NOMO-1 treated with dmso at 0.1 percent for 144 hours (cell line): ENCODE measurements around the gene FYN.

Experiments used
- DNase-seq: peaks from one replicate; lab custom pipeline; 2025; ENCODE audit not compliant: unreplicated experiment; lab: John Stamatoyannopoulos, UW

FYN gene

GRCh38 chr6:111772381-111772780, 100.9 kb downstream of the FYN start:
- no peak for DNase-seq

GRCh38 chr6:111771629-111772028, 101.6 kb downstream of the FYN start:
- no peak for DNase-seq

- no peak for DNase-seq
Measured at GRCh38 chr6:111771094-111771432, 102.2 kb downstream of the FYN start.

- no peak for DNase-seq
Measured at GRCh38 chr6:111770263-111771093, 102.8 kb downstream of the FYN start.

GRCh38 chr6:111769365-111770152, 103.7 kb downstream of the FYN start:
- no peak for DNase-seq

GRCh38 chr6:111768431-111768770, 104.9 kb downstream of the FYN start:
- DNase-seq: no peak

GRCh38 chr6:111767752-111768430, 105.4 kb downstream of the FYN start:
- no peak for DNase-seq

- DNase-seq: no peak
Measured at GRCh38 chr6:111766201-111766857, 106.9 kb downstream of the FYN start.

GRCh38 chr6:111765763-111766162, 107.5 kb downstream of the FYN start:
- no peak for DNase-seq

- DNase-seq: no peak
Measured at GRCh38 chr6:111764238-111765175, 108.7 kb downstream of the FYN start.

- no peak for DNase-seq
Measured at GRCh38 chr6:111763381-111763780, 109.9 kb downstream of the FYN start.

- peak; percentile 37 for DNase-seq
Measured at GRCh38 chr6:111761783-111762312, 111.4 kb downstream of the FYN start.

GRCh38 chr6:111761212-111761611, 112.0 kb downstream of the FYN start:
- DNase-seq: no peak

GRCh38 chr6:111759836-111760785, 113.1 kb downstream of the FYN start:
- no peak for DNase-seq

- DNase-seq: no peak
Measured at GRCh38 chr6:111759331-111759835, 113.9 kb downstream of the FYN start.

GRCh38 chr6:111758608-111759329, 114.5 kb downstream of the FYN start:
- DNase-seq: no peak

GRCh38 chr6:111757342-111757741, 115.9 kb downstream of the FYN start:
- DNase-seq: no peak

GRCh38 chr6:111754423-111754822, 118.8 kb downstream of the FYN start:
- no peak for DNase-seq
